Fibroblast of lung (primary cell): ENCODE results near the gene SFT2D2. TPM values are rescaled to one million over a fixed set of nuclear protein-coding genes. Genes with fewer than 3 reads are reported as not detected.
A peak's percentile ranks its signal among the peaks of the same experiment; 100 is the strongest.

Experiments
- DNase-seq, 2 donors: peaks; one replicate each; pipeline versions ENCODE4 v3.0.0 to v3.0.0-alpha.2; 2010; ENCODE audit warnings: low read depth in 2 of 2
- H2AFZ ChIP-seq: 2 replicates; pipeline ENCODE4 v1.5.1; 2012; ENCODE audit warnings: low read length, control low read depth, inconsistent platforms
- H3K27ac ChIP-seq: 2 replicates; pipeline ENCODE4 v1.5.1; 2011; ENCODE audit warnings: low read length, control low read depth; ENCODE audit not compliant: insufficient read depth
- H3K27me3 ChIP-seq: 2 replicates; pipeline ENCODE4 v1.5.1; 2011; ENCODE audit warnings: mild to moderate bottlenecking, low read length; ENCODE audit not compliant: control insufficient read depth, insufficient read depth
- H3K36me3 ChIP-seq: 2 replicates; pipeline ENCODE4 v1.5.1; 2011; ENCODE audit warnings: low read length; ENCODE audit not compliant: control insufficient read depth, insufficient read depth
- H3K4me1 ChIP-seq: 2 replicates; pipeline ENCODE4 v1.5.1; 2011; ENCODE audit warnings: low read length; ENCODE audit not compliant: control insufficient read depth, insufficient read depth; ENCODE audit errors: extremely low read depth
- H3K4me2 ChIP-seq: 2 replicates; pipeline ENCODE4 v1.5.1; 2011; ENCODE audit warnings: low read length, control low read depth; ENCODE audit not compliant: insufficient read depth; ENCODE audit errors: extremely low read depth
- H3K4me3 ChIP-seq, 4 experiments: fragments of 200-600 bp in 1 of 4; sonication (generic) in 1 of 4; replicated peaks in 1 of 4; 2 replicates each; pipeline ENCODE4 v1.5.1; 2011 to 2016; ENCODE audit warnings: low read length in 4 of 4, low read depth in 3 of 4, mild to moderate bottlenecking in 3 of 4, control low read depth in 2 of 4, inconsistent platforms in 1 of 4, mixed read lengths in 1 of 4; ENCODE audit not compliant: insufficient read depth in 1 of 4; ENCODE audit errors: control extremely low read depth in 1 of 4
- H3K79me2 ChIP-seq: 2 replicates; pipeline ENCODE4 v1.5.1; 2012; ENCODE audit warnings: mild to moderate bottlenecking, low read length, inconsistent platforms; ENCODE audit not compliant: control insufficient read depth, insufficient read depth
- H3K9ac ChIP-seq: 2 replicates; pipeline ENCODE4 v1.5.1; 2011; ENCODE audit warnings: mild to moderate bottlenecking, low read length, control low read depth; ENCODE audit not compliant: insufficient read depth
- H3K9me3 ChIP-seq: 2 replicates; pipeline ENCODE4 v1.5.1; 2012; ENCODE audit warnings: low read depth, low read length; ENCODE audit not compliant: control insufficient read depth, insufficient read depth
- H4K20me1 ChIP-seq: 2 replicates; pipeline ENCODE4 v1.5.1; 2011; ENCODE audit warnings: low read length; ENCODE audit not compliant: control insufficient read depth, insufficient read depth; ENCODE audit errors: extremely low read depth
- CTCF ChIP-seq, 2 donors: IDR thresholded peaks in 1 of 2; conservative IDR thresholded peaks in 1 of 2; 1 replicate in 1 of 2; 2 replicates in 1 of 2; pipeline ENCODE4 v1.5.1; 2011 to 2012; ENCODE audit warnings: low read length in 2 of 2, control low read depth in 1 of 2, inconsistent platforms in 1 of 2, low read depth in 1 of 2, mild to moderate bottlenecking in 1 of 2
- EZH2 ChIP-seq: IDR thresholded peaks from 2 replicates; pipeline ENCODE4 v1.5.1; 2012; ENCODE audit warnings: low read length, control low read depth, mild to moderate bottlenecking; ENCODE audit errors: missing control alignments
- polyA plus RNA-seq, 2 donors: library from polyadenylated mRNA; depleted of rRNA in 1 of 2; stranded (reverse) in 1 of 2; unstranded in 1 of 2; fragments of >200 nt; gene quantifications; 2 replicates each; pipeline ENCODE4 v1.2.1, GENCODE V29; 2011 to 2012; ENCODE audit warnings: missing spikeins in 1 of 2
- total RNA-seq: library from RNA; depleted of rRNA; stranded (reverse); fragments of >200 nt; gene quantifications from 2 replicates; pipeline ENCODE4 v1.2.1, GENCODE V29; 2014

The SFT2D2 gene
- total and polyA plus RNA-seq, 2 donors (not counting 1 experiment from before 2014, with no cell fraction given) = 29.4 to 36.4 TPM

GRCh38 chr1:168243636-168244212 is 17.9 kb downstream of the SFT2D2 start:
- Histone ChIP-seq H3K79me2 (no peaks in the 10 kb centered on the region), H3K4me1 (no peaks in the 10 kb centered on the region), H2AFZ (no peak overlapping the region), H3K4me3 (no peak overlapping the region), H4K20me1 (no peaks in the 10 kb centered on the region), H3K9me3 (no peaks in the 10 kb centered on the region), H3K4me2 (no peak overlapping the region), H3K9ac (no peak overlapping the region), H3K27ac (no peak overlapping the region), H3K36me3 (peaks cover 11% of the 10 kb centered on the region), H3K27me3 (no peaks in the 10 kb centered on the region)
- TF ChIP-seq CTCF (conservative IDR thresholded peaks at IDR 0.05 in 1 of 2, IDR thresholded peaks at IDR 0.05 in 1 of 2; ENCODE audit: low read depth in 1 of 2, low read length in 2 of 2) = no peak
- TF ChIP-seq EZH2 = no peak
- DNase-seq = peak in 1 of 2 donors; percentile 75

- Histone ChIP-seq H3K36me3 (peaks cover 9% of the 10 kb centered on the region), H3K4me2 (no peak overlapping the region), H3K9ac (no peak overlapping the region), H3K4me1 (no peaks in the 10 kb centered on the region), H4K20me1 (no peaks in the 10 kb centered on the region), H2AFZ (no peak overlapping the region), H3K79me2 (no peaks in the 10 kb centered on the region), H3K9me3 (no peaks in the 10 kb centered on the region), H3K27ac (no peak overlapping the region), H3K4me3 (no peak overlapping the region), H3K27me3 (no peaks in the 10 kb centered on the region)
- no peak for DNase-seq
- TF ChIP-seq CTCF (conservative IDR thresholded peaks at IDR 0.05 in 1 of 2, IDR thresholded peaks at IDR 0.05 in 1 of 2; ENCODE audit: low read depth in 1 of 2, low read length in 2 of 2) (no peak), EZH2 (no peak)
Measured at GRCh38 chr1:168245042-168245441, 19.2 kb downstream of the SFT2D2 start.

- H3K79me2 ChIP-seq = no peaks in the 10 kb centered on the region
Measured at GRCh38 chr1:168246506-168246905, 20.7 kb downstream of the SFT2D2 start.

More at GRCh38 chr1:168246506-168246905, 20.7 kb downstream of the SFT2D2 start:
- H2AFZ ChIP-seq = no peak overlapping the region
- TF ChIP-seq CTCF (conservative IDR thresholded peaks at IDR 0.05 in 1 of 2, IDR thresholded peaks at IDR 0.05 in 1 of 2; ENCODE audit: low read depth in 1 of 2, low read length in 2 of 2) (no peak), EZH2 (no peak)
- no peaks in the 10 kb centered on the region for H3K9me3 ChIP-seq
- no peak overlapping the region for H3K9ac ChIP-seq
- no peaks in the 10 kb centered on the region for H3K27me3 ChIP-seq
- no peak overlapping the region for H3K4me3 ChIP-seq
- no peaks in the 10 kb centered on the region for H4K20me1 ChIP-seq
- no peak for DNase-seq
- no peaks in the 10 kb centered on the region for H3K4me1 ChIP-seq
- H3K27ac ChIP-seq = no peak overlapping the region
- H3K4me2 ChIP-seq = no peak overlapping the region
- peaks cover 9% of the 10 kb centered on the region for H3K36me3 ChIP-seq
